Gastrocnemius medialis (tissue), 4 donors: ENCODE measurements around the gene FBRSL1.

Experiments used
- POLR2A ChIP-seq, 2 donors: fragments of 450-650 bp; IDR thresholded peaks; one replicate each; pipeline ENCODE4 v1.6.1; 2017; ENCODE audit warnings: antibody characterized with exemption in 2 of 2, mild to moderate bottlenecking in 2 of 2, moderate library complexity in 2 of 2
- TF ChIP-seq, protein P1 (sequence below), 5 experiments: fragments of 450-650 bp in 3 of 5; fragments of 200-600 bp in 2 of 5; sonication (generic) in 2 of 5; IDR thresholded peaks in 4 of 5; conservative IDR thresholded peaks in 1 of 5; 1 replicate in 4 of 5; 2 replicates in 1 of 5; pipeline ENCODE4 v1.5.1; 2016 to 2019; ENCODE audit warnings: antibody characterized with exemption in 5 of 5, mild to moderate bottlenecking in 3 of 5, moderate library complexity in 3 of 5

DNA sequence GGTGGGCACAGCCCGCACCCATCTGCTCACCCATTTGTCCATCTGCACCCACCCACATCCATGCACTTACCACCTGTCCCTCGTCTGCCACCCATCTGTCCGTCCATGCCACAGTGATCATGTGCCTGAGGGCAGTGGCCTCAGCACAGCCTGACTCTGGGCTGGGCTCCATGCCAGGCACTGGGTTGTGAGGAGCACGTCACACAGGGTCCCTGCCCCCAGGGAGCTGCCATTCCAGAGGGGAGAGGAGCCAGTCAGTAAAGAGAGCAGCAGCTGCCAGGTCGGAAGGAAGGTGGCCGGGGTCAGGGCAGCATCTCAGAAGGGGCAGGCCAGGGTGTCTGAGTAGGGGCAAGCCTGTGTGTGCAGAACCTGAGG, 43.6 kb downstream of the FBRSL1 start:
- TF ChIP-seq POLR2A (IDR thresholded peaks at IDR 0.05) = no peak
- TF ChIP-seq, protein P1, sequence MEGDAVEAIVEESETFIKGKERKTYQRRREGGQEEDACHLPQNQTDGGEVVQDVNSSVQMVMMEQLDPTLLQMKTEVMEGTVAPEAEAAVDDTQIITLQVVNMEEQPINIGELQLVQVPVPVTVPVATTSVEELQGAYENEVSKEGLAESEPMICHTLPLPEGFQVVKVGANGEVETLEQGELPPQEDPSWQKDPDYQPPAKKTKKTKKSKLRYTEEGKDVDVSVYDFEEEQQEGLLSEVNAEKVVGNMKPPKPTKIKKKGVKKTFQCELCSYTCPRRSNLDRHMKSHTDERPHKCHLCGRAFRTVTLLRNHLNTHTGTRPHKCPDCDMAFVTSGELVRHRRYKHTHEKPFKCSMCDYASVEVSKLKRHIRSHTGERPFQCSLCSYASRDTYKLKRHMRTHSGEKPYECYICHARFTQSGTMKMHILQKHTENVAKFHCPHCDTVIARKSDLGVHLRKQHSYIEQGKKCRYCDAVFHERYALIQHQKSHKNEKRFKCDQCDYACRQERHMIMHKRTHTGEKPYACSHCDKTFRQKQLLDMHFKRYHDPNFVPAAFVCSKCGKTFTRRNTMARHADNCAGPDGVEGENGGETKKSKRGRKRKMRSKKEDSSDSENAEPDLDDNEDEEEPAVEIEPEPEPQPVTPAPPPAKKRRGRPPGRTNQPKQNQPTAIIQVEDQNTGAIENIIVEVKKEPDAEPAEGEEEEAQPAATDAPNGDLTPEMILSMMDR (IDR thresholded peaks at IDR 0.05 in 4 of 5, conservative IDR thresholded peaks at IDR 0.05 in 1 of 5) = no peak
